SK-N-SH (cell line): Measurements from ENCODE around the gene C16orf92. TPM values are rescaled to one million over a fixed set of nuclear protein-coding genes. Genes with fewer than 3 reads are reported as not detected.
A peak's percentile ranks its signal among the peaks of the same experiment; 100 is the strongest.

Experiments
- CTCF ChIA-PET: fragments of 300-600, 350-600 bp; formaldehyde crosslinking; extraction: SDS; loops from one replicate; lab custom pipeline; 2021; lab: Yijun Ruan, JAX
- POLR2A ChIA-PET: fragments of 350-600 bp; sonication (Branson Sonifier 250); formaldehyde crosslinking; extraction: SDS; loops from one replicate; lab custom pipeline; 2020; ENCODE audit warnings: antibody characterized with exemption, inconsistent platforms; lab: Yijun Ruan, JAX
- DNase-seq: peaks from one replicate; pipeline ENCODE4 v3.0.0; 2012
- H2AFZ ChIP-seq: fragments of 200-600 bp; sonication (generic); 2 replicates; pipeline ENCODE4 v1.8.1; 2016; ENCODE audit warnings: antibody characterized with exemption, mild to moderate bottlenecking, low read depth
- H3F3A ChIP-seq: fragments of 200-600 bp; sonication (generic); replicated peaks from 2 replicates; pipeline ENCODE3; 2016; ENCODE audit warnings: antibody characterized with exemption, mild to moderate bottlenecking; ENCODE audit not compliant: insufficient read depth
- H3K27ac ChIP-seq, 2 experiments: fragments of 200-500 bp in 1 of 2; fragments of 200-600 bp in 1 of 2; sonication (Bioruptor generic) in 1 of 2; sonication (generic), shearing (Covaris generic) in 1 of 2; 2 replicates each; pipeline versions ENCODE4 v1.5.1 to v1.6.1; 2014 to 2016; ENCODE audit warnings: low read depth in 2 of 2, inconsistent platforms in 1 of 2, low read length in 1 of 2, mild to moderate bottlenecking in 1 of 2, mixed read lengths in 1 of 2
- H3K27me3 ChIP-seq: fragments of 200-600 bp; sonication (generic), shearing (Covaris generic); 2 replicates; pipeline ENCODE4 v1.6.1; 2016; ENCODE audit warnings: mixed run types; ENCODE audit not compliant: insufficient read depth
- H3K36me3 ChIP-seq, 2 experiments: fragments of 200-500 bp in 1 of 2; fragments of 200-600 bp in 1 of 2; sonication (Bioruptor generic) in 1 of 2; sonication (generic) in 1 of 2; replicated peaks in 1 of 2; 2 replicates each; pipeline versions ENCODE3 to v1.5.1; 2014 to 2016; ENCODE audit warnings: low read length in 1 of 2, mild to moderate bottlenecking in 1 of 2; ENCODE audit not compliant: insufficient read depth in 2 of 2, control insufficient read depth in 1 of 2
- H3K4me1 ChIP-seq, 2 experiments: fragments of 200-500 bp in 1 of 2; fragments of 200-600 bp in 1 of 2; sonication (Bioruptor generic) in 1 of 2; sonication (generic), shearing (Covaris generic) in 1 of 2; 2 replicates each; pipeline versions ENCODE4 v1.5.1 to v1.6.1; 2014 to 2016; ENCODE audit warnings: low read depth in 1 of 2, low read length in 1 of 2, mixed run types in 1 of 2; ENCODE audit not compliant: insufficient read depth in 2 of 2, control insufficient read depth in 1 of 2
- H3K4me2 ChIP-seq: fragments of 200-600 bp; sonication (generic), shearing (Covaris generic); 2 replicates; pipeline ENCODE4 v1.6.1; 2017; ENCODE audit warnings: mixed run types
- H3K4me3 ChIP-seq, 2 experiments: fragments of 200-500 bp in 1 of 2; fragments of 200-600 bp in 1 of 2; sonication (Bioruptor generic) in 1 of 2; sonication (generic), shearing (Covaris generic) in 1 of 2; 2 replicates each; pipeline versions ENCODE4 v1.5.1 to v1.8.1; 2014 to 2016; ENCODE audit warnings: low read depth in 2 of 2, inconsistent platforms in 1 of 2, low read length in 1 of 2, mild to moderate bottlenecking in 1 of 2, mixed read lengths in 1 of 2, moderate library complexity in 1 of 2
- H3K79me2 ChIP-seq: fragments of 200-600 bp; sonication (generic); 2 replicates; pipeline ENCODE4 v1.8.1; 2017; ENCODE audit warnings: mild to moderate bottlenecking; ENCODE audit not compliant: insufficient read depth
- H3K9ac ChIP-seq: fragments of 200-600 bp; sonication (generic); 2 replicates; pipeline ENCODE4 v1.6.1; 2017; ENCODE audit warnings: mixed run types
- H3K9me2 ChIP-seq: fragments of 200-600 bp; sonication (generic); 2 replicates; pipeline ENCODE4 v1.6.1; 2017; ENCODE audit warnings: mixed run types
- H3K9me3 ChIP-seq: fragments of 200-600 bp; sonication (generic); 2 replicates; pipeline ENCODE4 v1.6.1; 2017; ENCODE audit warnings: mixed run types, mild to moderate bottlenecking, moderate library complexity
- H4K20me1 ChIP-seq: fragments of 200-600 bp; sonication (generic); 2 replicates; pipeline ENCODE4 v1.6.1; 2017; ENCODE audit warnings: mild to moderate bottlenecking, mixed run types; ENCODE audit not compliant: insufficient read depth
- CTCF ChIP-seq: fragments of 200-600 bp; sonication (generic); IDR thresholded peaks from 2 replicates; pipeline ENCODE4 v1.6.1; 2017; ENCODE audit warnings: antibody characterized with exemption, mild to moderate bottlenecking, moderate library complexity
- ELF1 ChIP-seq: IDR thresholded peaks from 2 replicates; pipeline ENCODE4 v1.4.0; 2012
- EZH2phosphoT487 ChIP-seq: fragments of 200-600 bp; sonication (generic); IDR thresholded peaks from 2 replicates; pipeline ENCODE4 v1.6.1; 2017; ENCODE audit warnings: low read depth, mixed run types, mild to moderate bottlenecking, antibody characterized with exemption, moderate library complexity, borderline replicate concordance
- FOXJ3 ChIP-seq: sonication (generic); formaldehyde crosslinking; IDR thresholded peaks from 2 replicates; pipeline ENCODE4 v1.5.1; 2020; ENCODE audit warnings: mild to moderate bottlenecking, missing genetic modification reagents
- GABPA ChIP-seq: IDR thresholded peaks from 2 replicates; pipeline ENCODE4 v1.4.0; 2012; ENCODE audit warnings: low read depth, mild to moderate bottlenecking
- GATA2 ChIP-seq: sonication (generic); formaldehyde crosslinking; IDR thresholded peaks from 2 replicates; pipeline ENCODE4 v1.5.0; 2020; ENCODE audit warnings: mild to moderate bottlenecking, missing genetic modification reagents
- JUND ChIP-seq: IDR thresholded peaks from 2 replicates; pipeline ENCODE4 v1.4.0; 2012
- NFIC ChIP-seq: IDR thresholded peaks from 2 replicates; pipeline ENCODE4 v1.4.0; 2012; ENCODE audit warnings: borderline replicate concordance
- PBX3 ChIP-seq: IDR thresholded peaks from 2 replicates; pipeline ENCODE4; 2012
- RCOR1 ChIP-seq: fragments of 150-350 bp; IDR thresholded peaks from 2 replicates; pipeline ENCODE4 v1.6.1; 2017; ENCODE audit warnings: antibody characterized with exemption, low read length
- RFX5 ChIP-seq: IDR thresholded peaks from 2 replicates; pipeline ENCODE4 v1.6.1; 2012; ENCODE audit warnings: mild to moderate bottlenecking, improper control_type of control experiment, low read length
- RXRA ChIP-seq: IDR thresholded peaks from 2 replicates; pipeline ENCODE4 v1.4.0; 2012; ENCODE audit warnings: low read depth, mild to moderate bottlenecking, borderline replicate concordance
- SIN3A ChIP-seq: IDR thresholded peaks from 2 replicates; pipeline ENCODE4 v1.6.1; 2012; ENCODE audit warnings: low read depth, mild to moderate bottlenecking, low read length, moderate library complexity, borderline replicate concordance
- TAF1 ChIP-seq: IDR thresholded peaks from 2 replicates; pipeline ENCODE4 v1.6.1; 2012; ENCODE audit warnings: low read depth, mild to moderate bottlenecking, low read length, moderate library complexity, borderline replicate concordance
- TCF12 ChIP-seq: IDR thresholded peaks from 2 replicates; pipeline ENCODE4 v1.4.0; 2012
- TEAD4 ChIP-seq: IDR thresholded peaks from 2 replicates; pipeline ENCODE4 v1.4.0; 2012; ENCODE audit warnings: mild to moderate bottlenecking, borderline replicate concordance; ENCODE audit not compliant: insufficient read depth
- WGBS: methylation state at CpG from one replicate; pipeline ENCODE4 v1.1.6; 2017; ENCODE audit warnings: low lambda C conversion rate; 5-methylcytosine and 5-hydroxymethylcytosine counted together
- polyA plus RNA-seq, 3 experiments: library from polyadenylated mRNA; depleted of rRNA; stranded (reverse); fragments of >200 nt; gene quantifications; 2 replicates each; pipeline ENCODE4 v1.2.3, GENCODE V29; 2012

C16orf92 gene
- polyA plus RNA-seq, 1 of the 3 experiments (the other 2 are of a cell fraction), result not detected

GRCh38 chr16:29993903-29994599 lies 28.9 kb upstream of the C16orf92 start:
- Histone ChIP-seq H3K27me3 (no peaks in the 10 kb centered on the region), H3K4me3 (peak overlapping the region in 1 of 2 experiments; percentile 87; a peak in 1 of 4 replicates), H3K4me1 (peaks cover 0 to 14% of the 10 kb centered on the region in 2 experiments; a peak in 1 of 4 replicates), H3K27ac (peak overlapping the region in 1 of 2 experiments; percentile 94; a peak in 1 of 4 replicates), H3K4me2 (peak overlapping the region; percentile 99), H3K79me2 (peaks cover 19% of the 10 kb centered on the region; the same call in 1 of the 2 replicates), H3K36me3 (peaks cover 0 to 47% of the 10 kb centered on the region in 2 experiments), H4K20me1 (no peaks in the 10 kb centered on the region), H3K9ac (peak overlapping the region; percentile 90), H3K9me3 (no peaks in the 10 kb centered on the region), H2AFZ (no peak overlapping the region), H3F3A (peaks cover 10% of the 10 kb centered on the region), H3K9me2 (no peaks in the 10 kb centered on the region)
- DNase-seq, result no peak
- TF ChIP-seq CTCF (no peak), EZH2phosphoT487 (no peak), GABPA (no peak), PBX3 (no peak), GATA2 (CRISPR knock-in tag) (no peak), RCOR1 (no peak), SIN3A (no peak)
- ChIA-PET CTCF (interaction anchor here (1.0 to 2.4 kb wide), 3 partner anchors 12 to 145 kb away, joined by 3 to 7 read pairs (median 6); partner anchors contain the start of gene TLCD3B), POLR2A (interaction anchor here (1.1 to 1.3 kb wide), 2 partner anchors 11 to 32 kb away, joined by 3 read pairs; partner anchors contain the start of gene TMEM219)
- WGBS, result 92% methylated on average over 9 of the region's 9 CpGs

GRCh38 chr16:29994600-29995323 lies 28.2 kb upstream of the C16orf92 start:
- Histone ChIP-seq H3K27ac (peak overlapping the region; percentile 94), H3K4me3 (peak overlapping the region; percentile 87 to 92), H3K36me3 (peaks cover 5 to 40% of the 10 kb centered on the region in 2 experiments), H3K9me2 (no peaks in the 10 kb centered on the region), H3K27me3 (no peaks in the 10 kb centered on the region), H4K20me1 (no peaks in the 10 kb centered on the region), H3K4me1 (peaks cover 0 to 14% of the 10 kb centered on the region in 2 experiments; a peak in 1 of 4 replicates), H3F3A (peaks cover 10% of the 10 kb centered on the region), H3K4me2 (peak overlapping the region; percentile 99), H3K9me3 (no peaks in the 10 kb centered on the region), H3K79me2 (peaks cover 19% of the 10 kb centered on the region; the same call in 1 of the 2 replicates), H2AFZ (peak overlapping the region; percentile 97), H3K9ac (peak overlapping the region; percentile 90)
- peak; percentile 58 for DNase-seq
- TF ChIP-seq TAF1 (no peak), TCF12 (no peak), TEAD4 (no peak), GATA2 (CRISPR knock-in tag) (no peak), ELF1 (no peak), JUND (no peak), FOXJ3 (CRISPR knock-in tag) (no peak), PBX3 (no peak), RFX5 (no peak), CTCF (no peak), NFIC (no peak), RXRA (no peak), EZH2phosphoT487 (no peak)
- ChIA-PET CTCF (interaction anchor here (1.0 to 2.8 kb wide), 5 partner anchors 11 to 204 kb away, joined by 3 to 11 read pairs (median 6); partner anchors contain the start of genes KIF22 and TLCD3B), POLR2A (interaction anchor here (0.6 to 1.3 kb wide), 6 partner anchors 12 to 95 kb away, joined by 3 to 4 read pairs (median 4); partner anchors contain the start of genes SEZ6L2, TAOK2 and TMEM219)
- 21% methylated on average over 14 of the region's 24 CpGs for WGBS
